Subcutaneous adipose tissue (tissue), 4 donors: Measurements from ENCODE around the gene LRRC10B. TPM values are rescaled to one million over a fixed set of nuclear protein-coding genes. Genes with fewer than 3 reads are reported as not detected.

Experiments
- small RNA-seq: library from RNA; depleted of rRNA; stranded (forward); fragments of <200 nt; gene quantifications from one replicate; pipeline ENCODE3, GENCODE V24; 2016
- total RNA-seq, 4 donors: library from RNA; depleted of rRNA; stranded (reverse); fragments of >200 nt; gene quantifications; one replicate each; pipeline ENCODE4 v1.1.0, GENCODE V29; 2016
- TF ChIP-seq, protein P1 (sequence below): fragments of 450-650 bp; IDR thresholded peaks from one replicate; pipeline ENCODE4 v1.5.1; 2016; ENCODE audit warnings: low read depth, mild to moderate bottlenecking, control low read depth, antibody characterized with exemption, moderate library complexity

Gene LRRC10B
- total RNA-seq, 4 donors from 2014 or later, result 0.22 to 1.7 (median 1.6) TPM; not detected in 1

DNA sequence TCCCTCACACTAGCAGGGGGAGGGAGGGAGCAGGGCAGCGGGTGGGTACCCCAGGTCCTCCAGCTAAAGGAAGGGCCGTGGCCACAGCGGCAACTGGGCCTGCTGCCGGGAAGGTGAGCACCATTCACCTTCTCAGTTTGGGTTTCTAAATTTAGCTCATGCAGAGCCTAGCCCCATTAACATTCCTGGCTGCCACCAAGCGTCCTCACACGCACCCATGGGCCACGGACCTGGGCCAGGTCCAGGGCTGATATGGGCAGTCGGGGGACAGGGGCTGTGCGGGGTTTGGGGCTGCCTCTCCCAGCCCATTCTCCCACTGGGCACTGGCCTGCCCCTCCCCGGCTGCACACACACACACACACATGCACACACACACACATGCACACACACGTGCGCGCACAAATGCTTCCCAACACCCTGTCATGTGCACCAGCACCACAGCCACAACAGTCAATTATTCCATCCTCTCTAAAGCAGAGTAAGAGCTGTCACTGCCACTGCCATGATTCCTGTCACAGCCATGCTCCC lies 43.6 kb downstream of the LRRC10B start:
- TF ChIP-seq, protein P1, sequence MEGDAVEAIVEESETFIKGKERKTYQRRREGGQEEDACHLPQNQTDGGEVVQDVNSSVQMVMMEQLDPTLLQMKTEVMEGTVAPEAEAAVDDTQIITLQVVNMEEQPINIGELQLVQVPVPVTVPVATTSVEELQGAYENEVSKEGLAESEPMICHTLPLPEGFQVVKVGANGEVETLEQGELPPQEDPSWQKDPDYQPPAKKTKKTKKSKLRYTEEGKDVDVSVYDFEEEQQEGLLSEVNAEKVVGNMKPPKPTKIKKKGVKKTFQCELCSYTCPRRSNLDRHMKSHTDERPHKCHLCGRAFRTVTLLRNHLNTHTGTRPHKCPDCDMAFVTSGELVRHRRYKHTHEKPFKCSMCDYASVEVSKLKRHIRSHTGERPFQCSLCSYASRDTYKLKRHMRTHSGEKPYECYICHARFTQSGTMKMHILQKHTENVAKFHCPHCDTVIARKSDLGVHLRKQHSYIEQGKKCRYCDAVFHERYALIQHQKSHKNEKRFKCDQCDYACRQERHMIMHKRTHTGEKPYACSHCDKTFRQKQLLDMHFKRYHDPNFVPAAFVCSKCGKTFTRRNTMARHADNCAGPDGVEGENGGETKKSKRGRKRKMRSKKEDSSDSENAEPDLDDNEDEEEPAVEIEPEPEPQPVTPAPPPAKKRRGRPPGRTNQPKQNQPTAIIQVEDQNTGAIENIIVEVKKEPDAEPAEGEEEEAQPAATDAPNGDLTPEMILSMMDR, result no peak

GRCh38 chr11:61553373-61554171 lies 45.0 kb downstream of the LRRC10B start:
- TF ChIP-seq, protein P1, result no peak

DNA sequence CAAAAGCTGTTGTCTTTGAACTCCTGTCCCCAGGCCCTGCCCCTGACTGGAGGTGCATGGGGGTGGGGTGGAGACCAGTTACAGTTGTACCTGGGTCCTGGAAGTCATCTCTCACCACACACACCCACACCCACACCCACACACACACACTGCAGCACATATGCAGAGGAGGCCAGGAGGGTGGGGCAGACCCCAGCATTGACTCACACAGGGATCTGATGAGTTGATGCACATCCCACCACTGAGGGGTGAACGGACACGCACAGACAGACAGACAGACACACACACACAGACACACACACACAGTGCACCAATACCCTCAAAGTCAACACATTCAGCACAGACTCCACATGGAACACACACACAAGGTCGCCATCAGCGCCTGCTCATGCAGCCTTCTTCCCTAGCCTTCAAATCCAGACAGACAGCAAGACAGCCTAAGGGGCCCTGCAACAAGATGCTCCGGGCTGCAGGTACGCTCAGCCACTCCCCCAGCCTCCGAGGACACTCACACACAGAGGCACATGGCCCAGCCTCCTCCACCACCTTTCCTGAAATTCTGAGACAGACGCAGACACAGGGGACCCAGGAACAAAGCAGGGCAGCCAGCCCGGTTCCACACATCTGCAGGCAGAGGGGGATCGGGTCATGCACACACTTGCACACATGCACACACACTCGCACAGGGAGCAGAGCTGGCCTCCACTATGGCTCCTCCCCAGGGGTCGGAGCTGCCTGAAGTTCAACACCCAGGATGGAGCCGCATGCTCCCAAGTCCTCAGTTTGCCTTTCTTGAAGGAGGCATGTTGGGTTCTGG lies 45.8 kb downstream of the LRRC10B start:
- TF ChIP-seq, protein P1, result no peak

DNA sequence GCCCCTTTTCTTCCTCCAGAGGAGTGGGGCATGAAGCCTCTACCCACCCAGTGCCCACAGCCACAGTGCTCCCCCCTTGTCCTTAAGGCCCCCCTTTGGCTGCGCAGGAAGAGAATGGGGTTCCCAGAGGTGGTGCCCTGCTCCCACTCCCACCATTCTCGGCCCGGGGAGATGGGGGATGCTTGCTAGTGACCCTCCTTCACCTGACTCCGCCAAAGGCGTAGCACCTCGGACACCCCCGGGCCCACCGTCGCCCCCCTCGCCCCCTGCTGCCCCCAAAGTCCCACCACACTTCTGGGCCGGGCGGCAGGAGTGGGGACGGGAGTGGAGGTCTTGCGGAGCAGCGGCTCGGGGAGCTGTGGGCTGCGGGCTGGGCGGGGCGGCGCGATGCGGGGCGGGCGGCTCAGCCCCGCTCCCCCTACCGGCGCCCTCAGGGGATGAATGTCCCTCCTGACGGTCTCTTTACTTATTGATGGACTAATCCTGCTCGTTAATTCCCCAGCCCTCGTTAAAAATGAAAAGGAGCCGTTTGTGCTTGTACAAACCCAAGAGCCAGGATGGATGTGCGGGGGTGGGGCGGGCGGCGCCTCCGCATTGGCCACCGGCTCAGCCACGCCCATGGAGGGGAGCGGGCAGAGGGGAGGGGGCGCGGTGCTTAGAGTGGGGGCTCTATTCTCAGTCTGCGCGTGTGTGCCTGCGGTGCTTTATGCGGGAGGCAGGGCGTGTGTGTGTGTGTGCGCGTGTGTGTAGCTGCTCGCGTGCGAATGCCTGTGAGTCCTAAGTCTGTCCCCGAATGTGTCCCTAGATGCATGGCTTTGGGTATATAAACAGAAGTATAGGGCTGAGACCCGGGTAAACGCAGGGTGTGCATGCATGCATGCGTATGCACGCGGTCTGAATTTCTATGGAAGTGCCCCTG lies 46.8 kb downstream of the LRRC10B start:
- TF ChIP-seq, protein P1, result no peak

DNA sequence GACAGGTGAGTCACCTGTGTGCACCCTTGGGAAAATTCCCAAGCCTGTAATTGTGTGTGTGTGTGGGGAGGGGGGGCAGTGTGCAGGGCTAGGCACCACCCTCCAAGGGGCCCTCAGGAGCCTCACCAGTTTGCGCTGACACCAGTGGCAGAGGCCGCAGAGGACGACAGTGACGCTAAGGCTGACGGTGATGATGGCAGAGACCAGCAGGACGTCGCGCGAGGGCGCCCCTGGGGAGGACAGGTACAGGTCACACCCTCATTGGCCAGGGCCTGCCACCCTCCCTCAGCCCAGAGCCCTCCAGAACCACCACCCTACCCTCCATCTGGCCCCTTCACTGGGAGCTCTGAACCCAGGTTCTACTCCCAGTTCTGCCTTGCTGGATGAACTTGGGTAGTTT lies 47.4 kb downstream of the LRRC10B start:
- TF ChIP-seq, protein P1, result no peak

DNA sequence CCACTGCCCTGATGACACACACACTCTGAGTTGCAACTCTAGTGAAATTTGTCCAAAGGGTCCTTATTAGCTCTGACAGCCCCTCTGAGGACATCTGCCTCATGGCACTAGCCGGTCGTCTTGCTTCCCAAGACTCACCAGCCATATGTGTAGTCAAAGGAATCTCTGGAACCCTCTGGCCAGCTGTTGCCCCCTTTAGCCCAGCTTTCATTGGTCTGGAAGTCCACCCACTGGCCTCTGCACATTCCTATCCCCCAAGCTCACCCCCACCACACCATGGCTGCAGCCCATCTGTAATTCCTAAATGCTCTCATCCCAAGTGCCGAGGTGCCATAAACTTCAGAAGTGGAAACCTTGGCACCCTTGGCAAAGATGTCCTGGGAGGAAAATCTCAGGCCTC lies 48.1 kb downstream of the LRRC10B start:
- TF ChIP-seq, protein P1, result no peak

Small RNA genes within 50 kb of the gene (small RNA-seq; reads per million reads assigned to genes)
- not detected for gene MIR4488

Other genes starting within 250 kb of the LRRC10B start
- gene VWCE, start 213.4 kb upstream of the LRRC10B start, total RNA-seq, result 1 to 10 TPM; 1.0 to 3.9 (median 2.2) TPM
- 100 to 1,000 TPM; 105 to 144 (median 127) TPM for gene DDB1, start 175.6 kb upstream of the LRRC10B start, total RNA-seq
- 10 to 100 TPM in 3 of 4 donors, 1 to 10 TPM in 1; 9.3 to 24.1 (median 15.5) TPM for gene TKFC, start 175.5 kb upstream of the LRRC10B start, total RNA-seq
- gene CYB561A3, start 146.9 kb upstream of the LRRC10B start, total RNA-seq, result 10 to 100 TPM; 22.0 to 43.0 (median 34.2) TPM
- 10 to 100 TPM; 18.5 to 55.8 (median 22.3) TPM for gene TMEM138, start 146.4 kb upstream of the LRRC10B start, total RNA-seq
- 10 to 100 TPM in 3 of 4 donors, 1 to 10 TPM in 1; 6.8 to 14.4 (median 13.4) TPM for gene TMEM216, start 116.2 kb upstream of the LRRC10B start, total RNA-seq
- 10 to 100 TPM; 33.0 to 49.5 (median 40.5) TPM for gene CPSF7, start 78.8 kb upstream of the LRRC10B start, total RNA-seq
- gene SDHAF2, start 78.6 kb upstream of the LRRC10B start, total RNA-seq, result 10 to 100 TPM; 30.0 to 46.2 (median 33.9) TPM
- gene SYT7, start 72.3 kb downstream of the LRRC10B start, total RNA-seq, result 1 to 10 TPM in 3 of 4 donors, under 1 TPM in 1; 0.66 to 4.0 (median 1.4) TPM
- 1 to 10 TPM; 1.1 to 3.2 (median 1.8) TPM for gene DAGLA, start 171.6 kb downstream of the LRRC10B start, total RNA-seq
- gene MYRF, start 243.9 kb downstream of the LRRC10B start, total RNA-seq, result under 1 TPM in 2 of 4 donors, not detected in 2; 0.17 to 0.33 TPM